Trophoblast cell (in vitro differentiated cells and primary cell): ENCODE results near the gene ADRA1B.
A peak's percentile ranks its signal among the peaks of the same experiment; 100 is the strongest.

Source experiments
- DNase-seq, 2 donors: peaks; one replicate each; pipeline ENCODE4 v3.0.0-alpha.2; 2016
- H2AFZ ChIP-seq: 2 replicates; pipeline ENCODE4 v1.6.1; 2013; ENCODE audit warnings: low read length, moderate library complexity, mild to moderate bottlenecking; ENCODE audit not compliant: insufficient read depth, poor library complexity
- H2AK5ac ChIP-seq: 2 replicates; pipeline ENCODE4 v1.6.1; 2013; ENCODE audit warnings: mild to moderate bottlenecking, low read length
- H2BK120ac ChIP-seq: 2 replicates; pipeline ENCODE4 v1.6.1; 2013; ENCODE audit warnings: low read length, mild to moderate bottlenecking, moderate library complexity; ENCODE audit not compliant: insufficient read depth, poor library complexity
- H2BK12ac ChIP-seq: 2 replicates; pipeline ENCODE4 v1.6.1; 2013; ENCODE audit warnings: mild to moderate bottlenecking, low read length, moderate library complexity
- H2BK5ac ChIP-seq: 2 replicates; pipeline ENCODE4 v1.6.1; 2013; ENCODE audit warnings: low read length, low read depth, moderate library complexity, mild to moderate bottlenecking; ENCODE audit not compliant: poor library complexity
- H3K14ac ChIP-seq: 2 replicates; pipeline ENCODE4 v1.6.1; 2013; ENCODE audit warnings: mild to moderate bottlenecking, low read length
- H3K18ac ChIP-seq: 2 replicates; pipeline ENCODE4 v1.6.1; 2013; ENCODE audit warnings: mild to moderate bottlenecking, low read length
- H3K23ac ChIP-seq: 2 replicates; pipeline ENCODE4 v1.6.1; 2013; ENCODE audit warnings: low read length
- H3K27ac ChIP-seq: 2 replicates; pipeline ENCODE4 v1.5.1; 2013; ENCODE audit warnings: low read depth, mild to moderate bottlenecking, inconsistent platforms, low read length, moderate library complexity
- H3K27me3 ChIP-seq: 2 replicates; pipeline ENCODE4 v1.6.1; 2013; ENCODE audit warnings: inconsistent platforms, mild to moderate bottlenecking, low read length, moderate library complexity; ENCODE audit not compliant: insufficient read depth
- H3K36me3 ChIP-seq, 2 experiments: 1 replicate in 1 of 2; 2 replicates in 1 of 2; pipeline ENCODE4 v1.6.1; 2013; ENCODE audit warnings: low read length in 2 of 2, mild to moderate bottlenecking in 2 of 2, moderate library complexity in 1 of 2; ENCODE audit not compliant: insufficient read depth in 2 of 2, control insufficient read depth in 1 of 2
- H3K4ac ChIP-seq: 2 replicates; pipeline ENCODE4 v1.6.1; 2013; ENCODE audit warnings: low read depth, mild to moderate bottlenecking, low read length, moderate library complexity
- H3K4me1 ChIP-seq, 2 experiments: 1 replicate in 1 of 2; 2 replicates in 1 of 2; pipeline ENCODE4 v1.6.1; 2013; ENCODE audit warnings: low read length in 2 of 2, mild to moderate bottlenecking in 2 of 2, moderate library complexity in 1 of 2; ENCODE audit not compliant: insufficient read depth in 2 of 2, control insufficient read depth in 1 of 2
- H3K4me2 ChIP-seq: 2 replicates; pipeline ENCODE4 v1.6.1; 2013; ENCODE audit warnings: inconsistent platforms, mild to moderate bottlenecking, low read length, moderate library complexity
- H3K4me3 ChIP-seq: 2 replicates; pipeline ENCODE4 v1.5.1; 2013; ENCODE audit warnings: mild to moderate bottlenecking, low read depth, low read length, inconsistent platforms
- H3K79me1 ChIP-seq: one replicate; pipeline ENCODE4 v1.6.1; 2013; ENCODE audit warnings: low read length
- H3K79me2 ChIP-seq: 2 replicates; pipeline ENCODE4 v1.6.1; 2013; ENCODE audit warnings: low read length, mild to moderate bottlenecking; ENCODE audit not compliant: control insufficient read depth, insufficient read depth, poor library complexity
- H3K9ac ChIP-seq: 2 replicates; pipeline ENCODE4 v1.6.1; 2013; ENCODE audit warnings: mild to moderate bottlenecking, low read length
- H3K9me3 ChIP-seq: 2 replicates; pipeline ENCODE4 v1.6.1; 2013; ENCODE audit warnings: low read depth, mild to moderate bottlenecking, control low read depth, inconsistent platforms, low read length; ENCODE audit not compliant: insufficient read depth
- H4K12ac ChIP-seq: 2 replicates; pipeline ENCODE4 v1.6.1; 2013; ENCODE audit warnings: low read depth, mild to moderate bottlenecking, low read length, moderate library complexity
- H4K8ac ChIP-seq: 2 replicates; pipeline ENCODE4 v1.6.1; 2013; ENCODE audit warnings: low read depth, mild to moderate bottlenecking, low read length, moderate library complexity
- H4K91ac ChIP-seq: one replicate; pipeline ENCODE4 v1.6.1; 2013; ENCODE audit warnings: low read depth, mild to moderate bottlenecking, low read length, moderate library complexity
- WGBS: extraction: QIAGEN DNeasy Blood & Tissue Kit; methylation state at CpG from one replicate; pipeline ENCODE4 v1.1.7; 2013; ENCODE audit warnings: missing lambda C conversion rate; ENCODE audit not compliant: insufficient read length, insufficient coverage; ENCODE audit errors: extremely low coverage; 5-methylcytosine and 5-hydroxymethylcytosine counted together

ADRA1B gene

GRCh38 chr5:159928122-159928909 is 12.0 kb downstream of the ADRA1B start:
- no peak for DNase-seq
- H3K14ac ChIP-seq = no peak overlapping the region

GRCh38 chr5:159929176-159929575 is 12.9 kb downstream of the ADRA1B start:
- no peaks in the 10 kb centered on the region for H3K79me1 ChIP-seq
- H3K4me1 ChIP-seq = peaks cover 12 to 16% of the 10 kb centered on the region in 2 experiments
- no peak overlapping the region for H3K4ac ChIP-seq
- no peak overlapping the region for H3K9ac ChIP-seq
- H4K12ac ChIP-seq = no peak overlapping the region
- no peaks in the 10 kb centered on the region for H3K36me3 ChIP-seq
- no peak overlapping the region for H3K18ac ChIP-seq
- no peaks in the 10 kb centered on the region for H3K79me2 ChIP-seq
- H4K8ac ChIP-seq = no peak overlapping the region
- WGBS = no CpG with 5 or more reads among the region's 1 CpG
- H3K27me3 ChIP-seq = no peaks in the 10 kb centered on the region
- no peak overlapping the region for H2AK5ac ChIP-seq
- no peak overlapping the region for H3K4me2 ChIP-seq
- peaks cover 1% of the 10 kb centered on the region for H3K9me3 ChIP-seq
- H3K23ac ChIP-seq = no peak overlapping the region
- no peak overlapping the region for H2BK5ac ChIP-seq
- no peak overlapping the region for H3K4me3 ChIP-seq
- no peak for DNase-seq
- H3K27ac ChIP-seq = no peak overlapping the region
- no peak overlapping the region for H2AFZ ChIP-seq
- H3K14ac ChIP-seq = no peak overlapping the region
- no peak overlapping the region for H2BK12ac ChIP-seq
- H4K91ac ChIP-seq = no peak overlapping the region
- no peak overlapping the region for H2BK120ac ChIP-seq

More at GRCh38 chr5:159928122-159928909, 12.0 kb downstream of the ADRA1B start:
- Histone ChIP-seq H3K4me1 (peaks cover 5 to 7% of the 10 kb centered on the region in 2 experiments), H3K36me3 (no peaks in the 10 kb centered on the region), H2BK12ac (no peak overlapping the region), H4K8ac (no peak overlapping the region), H3K4ac (no peak overlapping the region), H4K12ac (no peak overlapping the region), H2BK120ac (no peak overlapping the region), H3K23ac (no peak overlapping the region), H3K27me3 (no peaks in the 10 kb centered on the region), H2AK5ac (no peak overlapping the region), H3K4me2 (no peak overlapping the region), H3K79me2 (no peaks in the 10 kb centered on the region), H3K18ac (peak overlapping the region; percentile 23), H3K79me1 (no peaks in the 10 kb centered on the region), H3K4me3 (no peak overlapping the region), H2AFZ (no peak overlapping the region), H3K9ac (no peak overlapping the region), H4K91ac (no peak overlapping the region), H3K27ac (no peak overlapping the region), H3K9me3 (peaks cover 1% of the 10 kb centered on the region), H2BK5ac (no peak overlapping the region)
- no CpG with 5 or more reads among the region's 12 CpGs for WGBS

- H3K27ac ChIP-seq = no peak overlapping the region
- H2AK5ac ChIP-seq = no peak overlapping the region
- H3K23ac ChIP-seq = no peak overlapping the region
- no peak overlapping the region for H3K4ac ChIP-seq
- H3K18ac ChIP-seq = no peak overlapping the region
- no peak overlapping the region for H3K4me3 ChIP-seq
- H3K9ac ChIP-seq = no peak overlapping the region
- H3K4me1 ChIP-seq = peaks cover 6 to 11% of the 10 kb centered on the region in 2 experiments
- no peak for DNase-seq
- no CpG with 5 or more reads among the region's 10 CpGs for WGBS
- H3K79me2 ChIP-seq = no peaks in the 10 kb centered on the region
- no peak overlapping the region for H2BK12ac ChIP-seq
- no peak overlapping the region for H3K14ac ChIP-seq
- H2AFZ ChIP-seq = no peak overlapping the region
- H2BK120ac ChIP-seq = no peak overlapping the region
- H4K8ac ChIP-seq = no peak overlapping the region
- H2BK5ac ChIP-seq = no peak overlapping the region
- no peaks in the 10 kb centered on the region for H3K9me3 ChIP-seq
- H4K12ac ChIP-seq = no peak overlapping the region
- H3K79me1 ChIP-seq = no peaks in the 10 kb centered on the region
- H3K36me3 ChIP-seq = peaks cover 0 to 2% of the 10 kb centered on the region in 2 experiments
- no peak overlapping the region for H4K91ac ChIP-seq
- H3K27me3 ChIP-seq = no peaks in the 10 kb centered on the region
- H3K4me2 ChIP-seq = no peak overlapping the region
Measured at GRCh38 chr5:159933531-159934485, 17.5 kb downstream of the ADRA1B start.

- H3K79me2 ChIP-seq = no peaks in the 10 kb centered on the region
- H3K27ac ChIP-seq = no peak overlapping the region
Measured at GRCh38 chr5:159935946-159936345, 19.7 kb downstream of the ADRA1B start.

More at GRCh38 chr5:159935946-159936345, 19.7 kb downstream of the ADRA1B start:
- H3K27me3 ChIP-seq = no peaks in the 10 kb centered on the region
- H3K23ac ChIP-seq = no peak overlapping the region
- H3K4me2 ChIP-seq = no peak overlapping the region
- H3K9ac ChIP-seq = no peak overlapping the region
- no peaks in the 10 kb centered on the region for H3K79me1 ChIP-seq
- H2AK5ac ChIP-seq = no peak overlapping the region
- H2AFZ ChIP-seq = no peak overlapping the region
- H2BK120ac ChIP-seq = no peak overlapping the region
- no peak overlapping the region for H3K4ac ChIP-seq
- no peak overlapping the region for H3K4me3 ChIP-seq
- H2BK5ac ChIP-seq = no peak overlapping the region
- WGBS = no CpG with 5 or more reads among the region's 1 CpG
- H3K9me3 ChIP-seq = no peaks in the 10 kb centered on the region
- peaks cover 0 to 2% of the 10 kb centered on the region in 2 experiments for H3K36me3 ChIP-seq
- no peak overlapping the region for H2BK12ac ChIP-seq
- no peak overlapping the region for H3K14ac ChIP-seq
- peaks cover 6 to 11% of the 10 kb centered on the region in 2 experiments for H3K4me1 ChIP-seq
- H4K12ac ChIP-seq = no peak overlapping the region
- no peak for DNase-seq
- H4K91ac ChIP-seq = no peak overlapping the region
- H4K8ac ChIP-seq = no peak overlapping the region
- H3K18ac ChIP-seq = no peak overlapping the region
